ENCODE data around the gene ROR1.

The ROR1 gene

DNA sequence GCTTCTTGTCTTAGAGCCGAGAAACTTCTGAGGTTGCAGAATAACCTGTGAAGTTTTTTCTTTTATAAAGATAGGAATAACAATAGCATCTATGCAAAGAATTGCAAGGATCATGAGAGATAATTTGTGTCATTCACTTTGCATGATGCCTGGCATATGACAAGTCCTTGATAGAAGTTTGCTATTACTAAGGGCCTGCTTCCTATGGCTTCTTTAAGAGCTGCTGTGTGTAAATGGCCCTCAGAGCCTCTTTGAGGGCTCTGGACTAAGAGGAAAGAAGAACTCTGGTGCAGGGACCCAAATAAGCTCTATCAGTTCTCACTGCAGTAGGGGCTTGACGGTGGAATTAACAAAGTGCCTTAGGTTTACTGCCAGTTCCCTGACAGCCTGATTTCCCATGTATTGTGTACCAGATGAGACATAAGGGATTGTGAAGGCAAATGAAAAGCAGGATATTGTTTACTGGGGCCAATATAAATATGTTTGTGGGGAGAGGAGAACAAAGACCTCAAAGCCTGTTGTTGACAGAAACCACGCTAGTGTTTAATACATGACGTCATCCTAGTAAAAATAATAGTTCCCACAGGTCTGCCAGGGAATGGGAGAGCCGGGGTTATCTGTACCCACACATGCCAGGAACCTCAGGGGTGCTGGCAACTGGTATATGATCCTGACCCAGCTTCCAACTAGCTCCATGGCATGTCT lies 298.4 kb downstream of the ROR1 start (continued):
- TF ChIP-seq ZNF596 (tag by site-specific recombination; IDR thresholded peaks at IDR 0.05) (no peak), HOXC10 (CRISPR knock-in tag; IDR thresholded peaks at IDR 0.05) (no peak), ZNF529 (tag by site-specific recombination; IDR thresholded peaks at IDR 0.05; ENCODE audit: insufficient replicate concordance) (no peak), ZNF133 (tag by site-specific recombination; IDR thresholded peaks at IDR 0.05) (no peak), ZNF155 (tag by site-specific recombination; IDR thresholded peaks at IDR 0.05) (no peak), ZNF423 (tag by site-specific recombination; IDR thresholded peaks at IDR 0.05) (no peak), ZNF23 (tag by site-specific recombination; IDR thresholded peaks at IDR 0.05; ENCODE audit: borderline replicate concordance) (no peak), ZNF292 (tag by site-specific recombination; IDR thresholded peaks at IDR 0.05; ENCODE audit: borderline replicate concordance, low read depth) (no peak), ZNF792 (tag by site-specific recombination; IDR thresholded peaks at IDR 0.05) (no peak), GLI2 (tag by site-specific recombination; IDR thresholded peaks at IDR 0.05; ENCODE audit: borderline replicate concordance, low read depth) (no peak), ZNF335 (tag by site-specific recombination; conservative IDR thresholded peaks at IDR 0.05) (peak; percentile 37; the same call in 1 of the 2 replicates), ZNF747 (tag by site-specific recombination; IDR thresholded peaks at IDR 0.05) (no peak), ZBTB8A (tag by site-specific recombination; IDR thresholded peaks at IDR 0.05) (no peak), ZBTB21 (tag by site-specific recombination; IDR thresholded peaks at IDR 0.05) (peak; percentile 58; the same call in 1 of the 2 replicates), KLF9 (tag by site-specific recombination; IDR thresholded peaks at IDR 0.05; ENCODE audit: low read depth) (no peak), PRDM1 (tag by site-specific recombination; IDR thresholded peaks at IDR 0.05) (no peak), ZBTB48 (tag by site-specific recombination; IDR thresholded peaks at IDR 0.05) (peak; percentile 55; the same call in 1 of the 2 replicates), ZNF19 (tag by site-specific recombination; IDR thresholded peaks at IDR 0.05; ENCODE audit: low read depth) (no peak), OSR2 (tag by site-specific recombination; IDR thresholded peaks at IDR 0.05) (no peak), ZNF670 (tag by site-specific recombination; IDR thresholded peaks at IDR 0.05; ENCODE audit: low read depth) (no peak), GLI4 (tag by site-specific recombination; IDR thresholded peaks at IDR 0.05) (no peak), SCRT2 (tag by site-specific recombination; IDR thresholded peaks at IDR 0.05) (peak; percentile 49; the same call in 1 of the 2 replicates), OVOL3 (tag by site-specific recombination; IDR thresholded peaks at IDR 0.05) (no peak)
- TF ChIP-seq, protein P1, sequence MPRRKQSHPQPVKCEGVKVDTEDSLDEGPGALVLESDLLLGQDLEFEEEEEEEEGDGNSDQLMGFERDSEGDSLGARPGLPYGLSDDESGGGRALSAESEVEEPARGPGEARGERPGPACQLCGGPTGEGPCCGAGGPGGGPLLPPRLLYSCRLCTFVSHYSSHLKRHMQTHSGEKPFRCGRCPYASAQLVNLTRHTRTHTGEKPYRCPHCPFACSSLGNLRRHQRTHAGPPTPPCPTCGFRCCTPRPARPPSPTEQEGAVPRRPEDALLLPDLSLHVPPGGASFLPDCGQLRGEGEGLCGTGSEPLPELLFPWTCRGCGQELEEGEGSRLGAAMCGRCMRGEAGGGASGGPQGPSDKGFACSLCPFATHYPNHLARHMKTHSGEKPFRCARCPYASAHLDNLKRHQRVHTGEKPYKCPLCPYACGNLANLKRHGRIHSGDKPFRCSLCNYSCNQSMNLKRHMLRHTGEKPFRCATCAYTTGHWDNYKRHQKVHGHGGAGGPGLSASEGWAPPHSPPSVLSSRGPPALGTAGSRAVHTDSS (tag by site-specific recombination; IDR thresholded peaks at IDR 0.05), result no peak
- TF ChIP-seq, protein P2, sequence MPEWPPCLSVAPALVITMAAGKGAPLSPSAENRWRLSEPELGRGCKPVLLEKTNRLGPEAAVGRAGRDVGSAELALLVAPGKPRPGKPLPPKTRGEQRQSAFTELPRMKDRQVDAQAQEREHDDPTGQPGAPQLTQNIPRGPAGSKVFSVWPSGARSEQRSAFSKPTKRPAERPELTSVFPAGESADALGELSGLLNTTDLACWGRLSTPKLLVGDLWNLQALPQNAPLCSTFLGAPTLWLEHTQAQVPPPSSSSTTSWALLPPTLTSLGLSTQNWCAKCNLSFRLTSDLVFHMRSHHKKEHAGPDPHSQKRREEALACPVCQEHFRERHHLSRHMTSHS (tag by site-specific recombination; IDR thresholded peaks at IDR 0.05), result no peak
- TF ChIP-seq, protein P3, sequence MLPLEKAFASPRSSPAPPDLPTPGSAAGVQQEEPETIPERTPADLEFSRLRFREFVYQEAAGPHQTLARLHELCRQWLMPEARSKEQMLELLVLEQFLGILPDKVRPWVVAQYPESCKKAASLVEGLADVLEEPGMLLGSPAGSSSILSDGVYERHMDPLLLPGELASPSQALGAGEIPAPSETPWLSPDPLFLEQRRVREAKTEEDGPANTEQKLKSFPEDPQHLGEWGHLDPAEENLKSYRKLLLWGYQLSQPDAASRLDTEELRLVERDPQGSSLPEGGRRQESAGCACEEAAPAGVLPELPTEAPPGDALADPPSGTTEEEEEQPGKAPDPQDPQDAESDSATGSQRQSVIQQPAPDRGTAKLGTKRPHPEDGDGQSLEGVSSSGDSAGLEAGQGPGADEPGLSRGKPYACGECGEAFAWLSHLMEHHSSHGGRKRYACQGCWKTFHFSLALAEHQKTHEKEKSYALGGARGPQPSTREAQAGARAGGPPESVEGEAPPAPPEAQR (tag by site-specific recombination; IDR thresholded peaks at IDR 0.05), result no peak
- TF ChIP-seq, protein P4, sequence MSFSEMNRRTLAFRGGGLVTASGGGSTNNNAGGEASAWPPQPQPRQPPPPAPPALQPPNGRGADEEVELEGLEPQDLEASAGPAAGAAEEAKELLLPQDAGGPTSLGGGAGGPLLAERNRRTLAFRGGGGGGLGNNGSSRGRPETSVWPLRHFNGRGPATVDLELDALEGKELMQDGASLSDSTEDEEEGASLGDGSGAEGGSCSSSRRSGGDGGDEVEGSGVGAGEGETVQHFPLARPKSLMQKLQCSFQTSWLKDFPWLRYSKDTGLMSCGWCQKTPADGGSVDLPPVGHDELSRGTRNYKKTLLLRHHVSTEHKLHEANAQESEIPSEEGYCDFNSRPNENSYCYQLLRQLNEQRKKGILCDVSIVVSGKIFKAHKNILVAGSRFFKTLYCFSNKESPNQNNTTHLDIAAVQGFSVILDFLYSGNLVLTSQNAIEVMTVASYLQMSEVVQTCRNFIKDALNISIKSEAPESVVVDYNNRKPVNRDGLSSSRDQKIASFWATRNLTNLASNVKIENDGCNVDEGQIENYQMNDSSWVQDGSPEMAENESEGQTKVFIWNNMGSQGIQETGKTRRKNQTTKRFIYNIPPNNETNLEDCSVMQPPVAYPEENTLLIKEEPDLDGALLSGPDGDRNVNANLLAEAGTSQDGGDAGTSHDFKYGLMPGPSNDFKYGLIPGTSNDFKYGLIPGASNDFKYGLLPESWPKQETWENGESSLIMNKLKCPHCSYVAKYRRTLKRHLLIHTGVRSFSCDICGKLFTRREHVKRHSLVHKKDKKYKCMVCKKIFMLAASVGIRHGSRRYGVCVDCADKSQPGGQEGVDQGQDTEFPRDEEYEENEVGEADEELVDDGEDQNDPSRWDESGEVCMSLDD (tag by site-specific recombination; IDR thresholded peaks at IDR 0.05), result no peak
- TF ChIP-seq, protein P5, sequence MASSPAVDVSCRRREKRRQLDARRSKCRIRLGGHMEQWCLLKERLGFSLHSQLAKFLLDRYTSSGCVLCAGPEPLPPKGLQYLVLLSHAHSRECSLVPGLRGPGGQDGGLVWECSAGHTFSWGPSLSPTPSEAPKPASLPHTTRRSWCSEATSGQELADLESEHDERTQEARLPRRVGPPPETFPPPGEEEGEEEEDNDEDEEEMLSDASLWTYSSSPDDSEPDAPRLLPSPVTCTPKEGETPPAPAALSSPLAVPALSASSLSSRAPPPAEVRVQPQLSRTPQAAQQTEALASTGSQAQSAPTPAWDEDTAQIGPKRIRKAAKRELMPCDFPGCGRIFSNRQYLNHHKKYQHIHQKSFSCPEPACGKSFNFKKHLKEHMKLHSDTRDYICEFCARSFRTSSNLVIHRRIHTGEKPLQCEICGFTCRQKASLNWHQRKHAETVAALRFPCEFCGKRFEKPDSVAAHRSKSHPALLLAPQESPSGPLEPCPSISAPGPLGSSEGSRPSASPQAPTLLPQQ (tag by site-specific recombination; IDR thresholded peaks at IDR 0.05), result no peak
- TF ChIP-seq, protein P6, sequence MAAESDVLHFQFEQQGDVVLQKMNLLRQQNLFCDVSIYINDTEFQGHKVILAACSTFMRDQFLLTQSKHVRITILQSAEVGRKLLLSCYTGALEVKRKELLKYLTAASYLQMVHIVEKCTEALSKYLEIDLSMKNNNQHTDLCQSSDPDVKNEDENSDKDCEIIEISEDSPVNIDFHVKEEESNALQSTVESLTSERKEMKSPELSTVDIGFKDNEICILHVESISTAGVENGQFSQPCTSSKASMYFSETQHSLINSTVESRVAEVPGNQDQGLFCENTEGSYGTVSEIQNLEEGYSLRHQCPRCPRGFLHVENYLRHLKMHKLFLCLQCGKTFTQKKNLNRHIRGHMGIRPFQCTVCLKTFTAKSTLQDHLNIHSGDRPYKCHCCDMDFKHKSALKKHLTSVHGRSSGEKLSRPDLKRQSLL (tag by site-specific recombination; IDR thresholded peaks at IDR 0.05), result no peak

Data from HEK293 (cell line).